Immature natural killer cell (primary cell): ENCODE results near the gene IFNE. TPM values are rescaled to one million over a fixed set of nuclear protein-coding genes. Genes with fewer than 3 reads are reported as not detected.

ENCODE experiments used
- DNase-seq, 3 donors: peaks; one replicate each; pipeline ENCODE4 v3.0.0; 2022; ENCODE audit warnings: mixed read lengths in 1 of 3
- H3K27ac Mint-ChIP-seq, 6 donors: one replicate each; pipeline ENCODE4 v1.8.0; 2020; ENCODE audit warnings: mixed read lengths in 6 of 6, mild to moderate bottlenecking in 5 of 6, inconsistent platforms in 4 of 6, moderate library complexity in 3 of 6
- H3K27me3 Mint-ChIP-seq, 3 donors: one replicate each; pipeline ENCODE4 v1.8.0; 2020 to 2021; ENCODE audit warnings: low read depth in 3 of 3, mild to moderate bottlenecking in 3 of 3, mixed read lengths in 3 of 3, moderate library complexity in 3 of 3, inconsistent platforms in 1 of 3
- H3K36me3 Mint-ChIP-seq, 3 donors: one replicate each; pipeline ENCODE4 v1.8.0; 2020; ENCODE audit warnings: mixed read lengths in 3 of 3, inconsistent platforms in 2 of 3, mild to moderate bottlenecking in 2 of 3
- H3K4me1 Mint-ChIP-seq, 2 donors: one replicate each; pipeline ENCODE4 v1.8.0; 2020; ENCODE audit warnings: inconsistent platforms in 2 of 2, mild to moderate bottlenecking in 2 of 2, mixed read lengths in 2 of 2, moderate library complexity in 1 of 2
- H3K4me3 Mint-ChIP-seq, 5 donors: one replicate each; pipeline ENCODE4 v1.8.0; 2020; ENCODE audit warnings: mild to moderate bottlenecking in 5 of 5, mixed read lengths in 5 of 5, inconsistent platforms in 3 of 5, moderate library complexity in 3 of 5
- H3K9me3 Mint-ChIP-seq, 6 donors: one replicate each; pipeline ENCODE4 v1.8.0; 2020; ENCODE audit warnings: mild to moderate bottlenecking in 6 of 6, mixed read lengths in 6 of 6, inconsistent platforms in 4 of 6, moderate library complexity in 3 of 6
- polyA plus RNA-seq, 3 donors: library from polyadenylated mRNA; unstranded; fragments of 300-500 nt; fragmentation: Illumina TruSeq; gene quantifications; one replicate each; pipeline ENCODE4 v1.2.3, GENCODE V29; 2021

Gene IFNE
- polyA plus RNA-seq, 3 donors from 2014 or later = not detected

- no peak for DNase-seq
- Mint-ChIP-seq H3K9me3 (no peaks in the 10 kb centered on the region), H3K4me3 (no peak overlapping the region), H3K27me3 (peaks cover 2 to 10% (median 6%) of the 10 kb centered on the region in 3 donors), H3K27ac (no peak overlapping the region), H3K36me3 (no peaks in the 10 kb centered on the region), H3K4me1 (no peaks in the 10 kb centered on the region)
Measured at GRCh38 chr9:21432672-21433425, 49.3 kb downstream of the IFNE start.

Other genes with a start within 250 kb of the IFNE start
- gene IFNA14, start 242.3 kb downstream of the IFNE start, polyA plus RNA-seq = not detected
- not detected for gene IFNA5, start 177.0 kb downstream of the IFNE start, polyA plus RNA-seq
- gene KLHL9, start 146.9 kb downstream of the IFNE start, polyA plus RNA-seq = 10 to 100 TPM in 2 of 3 donors, 1 to 10 TPM in 1; 7.5 to 14.2 (median 13.7) TPM
- gene IFNA6, start 131.4 kb downstream of the IFNE start, polyA plus RNA-seq = not detected
- not detected for gene IFNA13, start 114.3 kb downstream of the IFNE start, polyA plus RNA-seq
- not detected for gene IFNA2, start 96.9 kb downstream of the IFNE start, polyA plus RNA-seq
- not detected for gene IFNA8, start 73.2 kb downstream of the IFNE start, polyA plus RNA-seq
- gene IFNA1, start 41.9 kb downstream of the IFNE start, polyA plus RNA-seq = not detected